ENCODE data around the gene SRD5A3. TPM values are rescaled to one million over a fixed set of nuclear protein-coding genes. Genes with fewer than 3 reads are reported as not detected.
"Not testable (repeated sequence)": the region's sequence is repeated elsewhere in the genome, so short reads cannot be mapped to it uniquely, and the experiment has no call there.

Gene SRD5A3
- polyA plus RNA-seq, 1 experiment = 15.2 TPM

- POLR2A ChIA-PET = no interaction called here
- Histone ChIP-seq H3K36me3 (ENCODE audit: control insufficient read depth, insufficient read depth, low read length) (no peaks in the 10 kb centered on the region), H3K4me3 (ENCODE audit: low read depth, low read length) (no peak overlapping the region), H3K27me3 (ENCODE audit: control insufficient read depth, insufficient read depth, low read length) (0 out of 2 replicates have a peak, but pooled peaks cover 2% of the 10 kb centered on the region)
- DNase-seq (ENCODE audit: low read depth) = no peak
- no peak for TF ChIP-seq CTCF (IDR thresholded peaks at IDR 0.05; ENCODE audit: insufficient read depth, low read depth, low read length)
- CTCF ChIA-PET = interaction anchor here (0.6 to 3.9 kb wide), 14 partner anchors 12 to 374 kb away, joined by 3 to 17 read pairs (median 8); no protein-coding TSS in a partner anchor
These were observed 988 bp upstream of the SRD5A3 start for GRCh38 chr4:55345054-55345453.

- POLR2A ChIA-PET = no interaction called here
These were observed 811 bp downstream of the SRD5A3 start for GRCh38 chr4:55346851-55347255.

GRCh38 chr4:55347610-55348228, 1.7 kb downstream of the SRD5A3 start:
- no peak for DNase-seq (ENCODE audit: low read depth)
- CTCF ChIA-PET = interaction anchor here (0.7 to 3.9 kb wide), 13 partner anchors 8 to 207 kb away, joined by 3 to 14 read pairs (median 6); no protein-coding TSS in a partner anchor

More at GRCh38 chr4:55346851-55347255, 811 bp downstream of the SRD5A3 start:
- H3K27me3 ChIP-seq (ENCODE audit: control insufficient read depth, insufficient read depth, low read length) = 0 out of 2 replicates have a peak, but pooled peaks cover under 1% of the 10 kb centered on the region
- no peak for DNase-seq (ENCODE audit: low read depth)
- H3K4me3 ChIP-seq (ENCODE audit: low read depth, low read length) = peak overlapping the region; percentile 74
- no peaks in the 10 kb centered on the region for H3K36me3 ChIP-seq (ENCODE audit: control insufficient read depth, insufficient read depth, low read length)
- TF ChIP-seq CTCF (IDR thresholded peaks at IDR 0.05; ENCODE audit: insufficient read depth, low read depth, low read length) = no peak
- CTCF ChIA-PET = interaction anchor here (0.6 to 3.9 kb wide), 25 partner anchors 9 to 390 kb away, joined by 3 to 17 read pairs (median 4); no protein-coding TSS in a partner anchor

GRCh38 chr4:55348466-55348865, 2.4 kb downstream of the SRD5A3 start:
- CTCF ChIA-PET = interaction anchor here (1.1 kb wide), 1 partner anchor 10 kb away, joined by 4 read pairs; no protein-coding TSS in a partner anchor
- Histone ChIP-seq H3K27me3 (ENCODE audit: control insufficient read depth, insufficient read depth, low read length) (no peaks in the 10 kb centered on the region), H3K36me3 (ENCODE audit: control insufficient read depth, insufficient read depth, low read length) (no peaks in the 10 kb centered on the region), H3K4me3 (ENCODE audit: low read depth, low read length) (no peak overlapping the region)
- POLR2A ChIA-PET = no interaction called here
- DNase-seq (ENCODE audit: low read depth) = peak; percentile 41
- TF ChIP-seq CTCF (IDR thresholded peaks at IDR 0.05; ENCODE audit: insufficient read depth, low read depth, low read length) = no peak

More at GRCh38 chr4:55347610-55348228, 1.7 kb downstream of the SRD5A3 start:
- no peaks in the 10 kb centered on the region for H3K36me3 ChIP-seq (ENCODE audit: control insufficient read depth, insufficient read depth, low read length)
- no peak for TF ChIP-seq CTCF (IDR thresholded peaks at IDR 0.05; ENCODE audit: insufficient read depth, low read depth, low read length)
- no peak overlapping the region for H3K4me3 ChIP-seq (ENCODE audit: low read depth, low read length)
- POLR2A ChIA-PET = no interaction called here
- no peaks in the 10 kb centered on the region for H3K27me3 ChIP-seq (ENCODE audit: control insufficient read depth, insufficient read depth, low read length)

GRCh38 chr4:55350870-55351269, 4.8 kb downstream of the SRD5A3 start:
- CTCF ChIA-PET = interaction anchor here (0.6 to 1.3 kb wide), 2 partner anchors 26 to 38 kb away, joined by 3 to 4 read pairs; no protein-coding TSS in a partner anchor
- POLR2A ChIA-PET; H3K4me3 ChIP-seq (ENCODE audit: low read depth, low read length); H3K27me3 ChIP-seq (ENCODE audit: control insufficient read depth, insufficient read depth, low read length); DNase-seq (ENCODE audit: low read depth); H3K36me3 ChIP-seq (ENCODE audit: control insufficient read depth, insufficient read depth, low read length): not testable (repeated sequence)

All from BJ (cell line).